Measurements from ENCODE around the gene PLOD3. TPM values are rescaled to one million over a fixed set of nuclear protein-coding genes. Genes with fewer than 3 reads are reported as not detected.
A peak's percentile ranks its signal among the peaks of the same experiment; 100 is the strongest.

PLOD3 gene
- total and polyA plus RNA-seq, 11 donors: 22.2 to 77.6 (median 42.0) TPM

DNA sequence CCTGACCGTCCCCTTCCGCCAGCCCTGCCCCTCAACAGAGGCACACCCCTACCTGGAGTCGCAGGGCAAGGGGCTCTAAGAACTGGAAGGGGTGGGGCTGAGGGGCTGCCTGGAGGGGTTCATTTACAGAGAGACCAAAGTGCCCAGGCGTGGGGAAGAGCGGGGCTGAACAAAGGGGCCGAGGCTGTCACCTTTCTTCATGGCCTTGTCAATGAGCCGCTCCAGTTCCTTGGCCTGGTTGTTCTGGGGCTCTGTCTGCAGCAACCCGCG lies 22.5 kb upstream of the PLOD3 start:
- H3K4me1 ChIP-seq: peaks cover 5 to 71% (median 54%) of the 10 kb centered on the region in 12 donors
- no peak for ATAC-seq
- TF ChIP-seq POLR2A (IDR thresholded peaks at IDR 0.05): no peak
- TF ChIP-seq, protein P1, sequence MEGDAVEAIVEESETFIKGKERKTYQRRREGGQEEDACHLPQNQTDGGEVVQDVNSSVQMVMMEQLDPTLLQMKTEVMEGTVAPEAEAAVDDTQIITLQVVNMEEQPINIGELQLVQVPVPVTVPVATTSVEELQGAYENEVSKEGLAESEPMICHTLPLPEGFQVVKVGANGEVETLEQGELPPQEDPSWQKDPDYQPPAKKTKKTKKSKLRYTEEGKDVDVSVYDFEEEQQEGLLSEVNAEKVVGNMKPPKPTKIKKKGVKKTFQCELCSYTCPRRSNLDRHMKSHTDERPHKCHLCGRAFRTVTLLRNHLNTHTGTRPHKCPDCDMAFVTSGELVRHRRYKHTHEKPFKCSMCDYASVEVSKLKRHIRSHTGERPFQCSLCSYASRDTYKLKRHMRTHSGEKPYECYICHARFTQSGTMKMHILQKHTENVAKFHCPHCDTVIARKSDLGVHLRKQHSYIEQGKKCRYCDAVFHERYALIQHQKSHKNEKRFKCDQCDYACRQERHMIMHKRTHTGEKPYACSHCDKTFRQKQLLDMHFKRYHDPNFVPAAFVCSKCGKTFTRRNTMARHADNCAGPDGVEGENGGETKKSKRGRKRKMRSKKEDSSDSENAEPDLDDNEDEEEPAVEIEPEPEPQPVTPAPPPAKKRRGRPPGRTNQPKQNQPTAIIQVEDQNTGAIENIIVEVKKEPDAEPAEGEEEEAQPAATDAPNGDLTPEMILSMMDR (IDR thresholded peaks at IDR 0.05): no peak
- H3K27me3 ChIP-seq: no peaks in the 10 kb centered on the region
- intact Hi-C loops (cut with DNase I): loop anchor here in 2 of 10 donors (2.0 to 10.0 kb wide), 3 partner anchors 21 to 355 kb away; partner anchors contain the start of genes UFSP1 (in 1 of the 2) and ZNHIT1 (in 1 of the 2)
- peak overlapping the region; percentile 48 to 86 (median 78) for H3K27ac ChIP-seq
- H3K4me3 ChIP-seq: no peak overlapping the region
- H3K36me3 ChIP-seq: peaks cover 0 to 41% (median 27%) of the 10 kb centered on the region in 9 donors
- WGBS, 4 donors: 85 to 95% (median 88%) methylated on average over 9 of the region's 9 CpGs
- no peak for DNase-seq
- H3K9me3 ChIP-seq: no peaks in the 10 kb centered on the region

DNA sequence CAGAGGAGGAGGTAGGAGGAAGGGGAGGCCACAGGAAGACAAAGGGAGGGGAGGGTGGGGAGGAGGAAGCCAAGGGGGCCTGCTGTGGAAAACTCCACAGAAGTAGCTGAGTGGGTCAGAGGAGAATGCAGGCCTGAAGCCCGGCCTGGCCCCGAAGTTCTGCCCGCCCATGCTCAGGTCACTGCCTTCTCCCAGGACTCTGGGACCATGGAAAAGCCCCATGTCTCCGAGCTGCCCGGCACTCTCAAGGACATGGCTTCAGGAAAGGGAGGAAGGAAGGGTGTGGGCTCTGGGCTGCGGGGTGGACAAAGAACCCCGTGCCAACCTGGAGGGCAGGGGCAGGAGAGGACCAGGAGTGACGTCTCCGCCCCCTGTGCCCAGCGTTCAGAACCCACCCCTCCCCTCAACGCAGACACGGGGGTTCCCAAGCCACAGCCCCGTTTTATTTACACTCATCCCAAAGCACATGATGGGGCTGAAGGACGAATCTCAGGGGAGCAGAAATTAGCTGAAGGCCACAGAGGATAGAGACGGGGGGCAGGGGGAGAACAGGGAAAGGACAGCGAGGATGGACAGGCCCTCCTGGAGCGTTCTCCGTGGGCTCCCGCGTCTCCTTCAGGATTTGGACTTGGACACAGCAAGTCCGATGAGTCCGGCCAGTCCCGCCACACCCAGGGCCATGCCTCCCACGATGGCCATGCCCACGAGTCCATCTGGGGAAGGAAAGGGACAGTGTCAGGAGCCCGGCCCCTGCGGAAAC lies 22.0 kb upstream of the PLOD3 start:
- H3K4me1 ChIP-seq: peaks cover 5 to 71% (median 54%) of the 10 kb centered on the region in 12 donors
- no peaks in the 10 kb centered on the region for H3K9me3 ChIP-seq
- peak overlapping the region in 2 of 12 donors; percentile 1 to 4 for H3K4me3 ChIP-seq
- H3K27ac ChIP-seq: peak overlapping the region; percentile 48 to 86 (median 78)
- peak in 2 of 5 donors; percentile 45 to 51 for DNase-seq
- peak in 1 of 2 donors; percentile 10 for TF ChIP-seq POLR2A (IDR thresholded peaks at IDR 0.05)
- TF ChIP-seq, protein P1 (IDR thresholded peaks at IDR 0.05): no peak
- 49 to 66% (median 56%) methylated on average over 27 of the region's 27 CpGs for WGBS, 4 donors
- peaks cover 0 to 41% (median 27%) of the 10 kb centered on the region in 9 donors for H3K36me3 ChIP-seq
- ATAC-seq: peak in 3 of 4 donors; percentile 18 to 47 (median 23)
- no peaks in the 10 kb centered on the region for H3K27me3 ChIP-seq
- intact Hi-C loops (cut with DNase I): loop anchor here in 2 of 10 donors (2.0 to 10.0 kb wide), 2 partner anchors 21 to 45 kb away; partner anchors contain the start of gene ZNHIT1 (in 1 of the 2)

DNA sequence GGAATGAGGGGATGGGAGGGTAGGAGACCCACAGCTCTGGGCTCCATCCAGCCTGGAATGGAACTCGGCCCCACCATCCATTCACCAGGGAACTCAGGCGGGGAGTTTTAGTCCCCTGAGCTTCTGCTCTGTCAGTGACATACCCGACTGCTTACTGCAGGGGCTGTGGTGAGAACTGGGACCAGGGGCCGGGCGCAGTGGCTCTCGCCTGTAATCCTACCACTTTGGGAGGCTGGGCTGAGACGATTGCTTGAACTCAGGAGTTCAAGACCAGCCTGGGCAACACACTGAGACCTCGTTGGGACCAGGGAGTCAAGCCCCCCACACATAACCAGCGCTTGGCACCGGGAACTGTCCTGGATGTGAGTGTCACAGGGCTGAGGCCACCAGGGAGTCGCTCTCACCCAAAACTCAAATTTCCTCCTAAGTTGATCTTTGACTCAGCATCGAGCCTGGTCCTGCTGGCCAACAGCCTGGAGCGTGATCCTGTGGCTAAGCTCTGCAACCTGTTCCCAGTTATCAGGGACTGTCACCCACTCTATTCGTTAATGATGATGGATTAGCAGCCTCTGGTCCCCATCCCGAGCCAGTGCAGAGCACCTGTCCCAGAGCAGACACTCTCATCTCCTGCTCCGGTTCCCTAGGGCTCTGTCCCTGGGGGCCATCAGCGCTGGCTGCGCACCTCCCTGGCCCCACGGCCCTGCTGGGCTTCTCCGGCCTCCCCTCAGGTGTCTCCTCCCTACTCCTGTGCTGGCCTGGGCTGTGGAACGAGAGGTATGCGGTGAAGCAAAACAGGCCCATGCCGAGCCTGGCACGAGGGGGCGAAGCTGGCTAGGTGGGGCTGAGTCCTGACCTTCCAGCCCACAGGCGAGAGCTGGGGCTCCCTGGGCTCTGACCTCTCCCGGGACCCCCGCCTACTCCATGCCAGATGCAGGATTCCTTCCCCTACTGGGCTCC lies 21.1 kb upstream of the PLOD3 start:
- H3K27me3 ChIP-seq: no peaks in the 10 kb centered on the region
- no peaks in the 10 kb centered on the region for H3K9me3 ChIP-seq
- ATAC-seq: peak; percentile 1 to 11 (median 4)
- H3K4me1 ChIP-seq: peaks cover 5 to 64% (median 47%) of the 10 kb centered on the region in 12 donors
- WGBS, 4 donors: 50 to 65% (median 52%) methylated on average over 14 to 28 of the region's 28 CpGs
- peak overlapping the region; percentile 48 to 86 (median 78) for H3K27ac ChIP-seq
- intact Hi-C loops (cut with DNase I): loop anchor here in 2 of 10 donors (2.0 to 10.0 kb wide), 2 partner anchors 20 to 46 kb away; partner anchors contain the start of gene ZNHIT1 (in 1 of the 2)
- H3K36me3 ChIP-seq: peaks cover 0 to 41% (median 26%) of the 10 kb centered on the region in 9 donors
- DNase-seq: peak in 1 of 5 donors; percentile 38
- TF ChIP-seq, protein P1 (IDR thresholded peaks at IDR 0.05): no peak
- TF ChIP-seq POLR2A (IDR thresholded peaks at IDR 0.05): no peak
- peak overlapping the region in 8 of 12 donors; percentile 1 to 44 (median 26) for H3K4me3 ChIP-seq
